GM13976 (cell line): Measurements from ENCODE around the gene CCM2.

Experiments used
- DNase-seq: peaks from one replicate; pipeline ENCODE4 v3.0.0; 2012; ENCODE audit warnings: low spot score
- in situ Hi-C: fragments of 300-500 bp; cut with MboI; formaldehyde crosslinking; loops from one replicate; pipeline ENCODE4 v1.12.0; 2022; ENCODE audit warnings: low sequenced_read_pairs, mixed read lengths, inconsistent platforms; ENCODE audit not compliant: unreplicated experiment
- TF ChIP-seq, protein P1 (sequence below): IDR thresholded peaks from 2 replicates; pipeline ENCODE4 v1.5.1; 2012; ENCODE audit warnings: borderline replicate concordance, mild to moderate bottlenecking; ENCODE audit not compliant: insufficient read depth; ENCODE audit errors: extremely low read depth, missing control alignments, control extremely low read depth

The CCM2 gene

DNA sequence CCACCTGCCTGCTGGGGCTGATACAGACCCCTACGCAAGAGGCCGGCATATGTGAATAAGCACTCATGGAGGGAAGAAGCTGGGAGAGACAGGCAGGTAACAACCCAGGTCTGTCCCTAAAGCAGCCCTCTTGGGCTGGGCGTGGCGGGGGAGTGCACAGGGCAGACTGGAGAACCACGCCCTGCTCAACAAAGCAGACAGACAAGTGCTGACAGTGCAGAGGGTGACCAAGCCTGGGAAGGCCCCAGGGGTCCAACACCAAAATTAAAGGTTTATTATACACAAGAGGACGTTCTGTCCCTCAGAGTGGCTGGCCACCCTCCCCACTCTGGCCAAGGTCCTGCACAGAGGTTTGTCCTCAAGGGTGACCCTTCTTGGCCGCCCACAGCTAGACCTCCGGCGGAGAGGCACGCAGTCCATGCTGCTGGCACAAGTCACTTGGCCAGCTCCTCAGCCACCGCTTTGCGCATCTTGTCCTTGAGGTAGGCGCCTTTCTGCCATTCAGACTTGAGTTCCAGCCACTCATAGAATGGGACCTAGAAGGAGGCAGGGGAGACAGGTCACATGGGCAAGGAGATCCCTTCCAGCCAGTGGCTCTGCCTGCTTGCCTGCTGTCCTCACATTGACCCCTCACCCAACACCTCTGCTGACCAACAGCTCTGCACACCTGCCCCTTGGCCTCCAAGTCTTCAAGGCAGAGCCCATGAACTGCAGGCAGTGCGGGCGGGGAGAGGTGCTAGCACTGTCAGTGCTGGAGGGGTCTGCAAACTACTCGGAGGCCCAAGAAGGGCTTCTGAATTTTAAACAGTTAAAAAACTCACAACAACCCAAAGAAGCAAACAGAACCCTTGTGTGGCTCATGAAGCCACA is 100.1 kb downstream of the CCM2 start:
- TF ChIP-seq, protein P1, sequence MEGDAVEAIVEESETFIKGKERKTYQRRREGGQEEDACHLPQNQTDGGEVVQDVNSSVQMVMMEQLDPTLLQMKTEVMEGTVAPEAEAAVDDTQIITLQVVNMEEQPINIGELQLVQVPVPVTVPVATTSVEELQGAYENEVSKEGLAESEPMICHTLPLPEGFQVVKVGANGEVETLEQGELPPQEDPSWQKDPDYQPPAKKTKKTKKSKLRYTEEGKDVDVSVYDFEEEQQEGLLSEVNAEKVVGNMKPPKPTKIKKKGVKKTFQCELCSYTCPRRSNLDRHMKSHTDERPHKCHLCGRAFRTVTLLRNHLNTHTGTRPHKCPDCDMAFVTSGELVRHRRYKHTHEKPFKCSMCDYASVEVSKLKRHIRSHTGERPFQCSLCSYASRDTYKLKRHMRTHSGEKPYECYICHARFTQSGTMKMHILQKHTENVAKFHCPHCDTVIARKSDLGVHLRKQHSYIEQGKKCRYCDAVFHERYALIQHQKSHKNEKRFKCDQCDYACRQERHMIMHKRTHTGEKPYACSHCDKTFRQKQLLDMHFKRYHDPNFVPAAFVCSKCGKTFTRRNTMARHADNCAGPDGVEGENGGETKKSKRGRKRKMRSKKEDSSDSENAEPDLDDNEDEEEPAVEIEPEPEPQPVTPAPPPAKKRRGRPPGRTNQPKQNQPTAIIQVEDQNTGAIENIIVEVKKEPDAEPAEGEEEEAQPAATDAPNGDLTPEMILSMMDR: no peak
- in situ Hi-C loops: no loop called here
- DNase-seq: no peak

DNA sequence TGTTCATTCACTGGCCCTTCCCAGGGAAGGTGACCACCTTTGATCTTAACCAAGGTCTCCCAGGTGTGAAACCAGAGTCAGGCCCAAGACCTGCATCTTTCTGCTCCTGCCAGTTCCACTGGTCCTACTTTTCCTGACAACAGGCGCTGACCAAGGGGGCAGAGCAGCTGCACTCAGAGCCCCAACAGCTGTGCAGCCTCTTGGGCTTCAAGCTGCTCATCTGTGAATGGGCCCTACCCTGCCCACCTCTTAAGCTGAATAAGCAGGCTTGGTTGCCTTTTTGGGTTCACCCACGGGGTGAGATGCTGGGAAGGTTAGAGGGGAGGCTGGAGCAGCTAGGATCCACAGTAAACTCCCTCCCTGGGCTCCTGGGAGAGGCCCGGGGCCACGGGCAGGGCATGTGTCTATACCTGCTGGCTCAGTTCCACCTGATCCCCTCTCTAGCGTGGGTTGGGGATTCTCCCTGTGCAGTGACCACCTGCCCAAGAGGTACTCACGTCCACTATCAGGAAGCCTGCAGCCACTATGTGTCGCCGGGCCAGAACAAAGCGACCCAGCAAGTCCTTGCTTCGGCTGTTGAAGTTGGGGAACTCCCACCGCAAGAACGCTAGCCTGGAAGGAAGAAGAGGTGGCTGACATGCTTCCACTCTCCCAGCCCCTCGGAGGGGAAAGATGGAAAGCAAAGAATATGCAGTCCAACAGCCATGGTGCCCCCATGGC is 100.9 kb downstream of the CCM2 start:
- TF ChIP-seq, protein P1: no peak
- in situ Hi-C loops: no loop called here
- no peak for DNase-seq

DNA sequence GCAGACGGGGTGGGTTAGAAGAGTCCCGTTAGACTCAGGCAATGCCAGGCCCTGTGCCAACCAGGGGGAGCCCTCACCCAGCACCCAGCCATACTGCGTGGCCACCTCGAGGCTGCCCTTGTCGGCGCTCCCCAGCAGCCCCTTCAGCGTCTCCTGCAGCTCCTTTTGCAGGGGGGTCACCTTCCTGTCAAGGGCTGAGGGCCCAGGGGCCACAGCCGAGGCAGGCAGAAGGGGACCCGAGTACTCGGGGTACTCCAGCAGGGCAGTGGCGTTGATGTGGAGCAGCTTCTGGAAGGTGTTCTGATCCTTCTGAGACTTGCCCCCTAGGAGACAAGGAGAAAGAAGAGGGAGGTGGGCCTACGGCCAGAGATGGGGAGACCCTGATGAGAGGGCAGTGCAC is 101.7 kb downstream of the CCM2 start:
- in situ Hi-C loops: no loop called here
- TF ChIP-seq, protein P1: no peak
- DNase-seq: no peak

DNA sequence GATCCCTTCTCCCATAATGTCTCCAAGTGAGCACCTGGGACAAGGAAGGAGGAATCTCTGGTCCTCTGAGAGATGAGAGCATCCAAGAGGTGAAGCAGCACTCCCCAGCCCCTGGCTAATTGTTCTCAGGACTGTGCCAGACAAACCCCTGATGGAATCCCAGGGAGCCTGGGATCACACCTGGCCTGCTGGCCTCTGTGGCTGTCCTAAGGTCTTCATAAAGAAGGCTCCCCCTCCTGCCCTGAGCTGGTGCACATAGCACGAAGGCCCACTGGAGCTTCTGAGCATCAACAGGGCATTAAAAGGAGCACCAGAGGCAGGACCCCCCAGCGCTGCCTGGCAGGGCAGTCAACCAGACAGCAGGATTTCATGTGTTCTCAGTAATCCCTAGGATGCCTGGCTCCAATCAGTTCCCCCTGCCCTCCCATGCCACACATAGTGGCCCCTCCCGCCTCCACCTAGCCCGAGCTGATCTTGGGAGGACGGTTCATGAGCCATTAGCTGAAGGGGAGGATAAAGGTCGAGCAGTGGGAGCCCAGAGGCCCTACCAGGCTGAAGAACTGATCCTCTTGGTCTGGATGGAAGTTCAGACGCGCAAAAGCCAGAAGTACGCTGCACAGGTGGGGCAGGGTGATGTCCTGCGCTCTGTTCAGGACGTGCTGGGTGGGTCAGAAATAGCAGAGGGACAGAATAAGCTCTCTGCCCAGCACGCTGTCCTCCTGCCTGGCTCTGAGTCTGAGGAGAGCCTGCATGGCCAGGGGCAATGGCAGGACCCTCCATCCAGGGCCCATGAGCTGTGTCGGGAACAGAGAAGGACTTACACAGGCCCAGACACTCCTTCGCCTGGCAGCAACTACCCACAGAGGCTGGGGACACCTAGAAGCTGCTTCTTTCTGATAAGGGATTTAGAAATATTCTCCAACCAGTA is 103.0 kb downstream of the CCM2 start:
- in situ Hi-C loops: no loop called here
- TF ChIP-seq, protein P1: no peak

DNA sequence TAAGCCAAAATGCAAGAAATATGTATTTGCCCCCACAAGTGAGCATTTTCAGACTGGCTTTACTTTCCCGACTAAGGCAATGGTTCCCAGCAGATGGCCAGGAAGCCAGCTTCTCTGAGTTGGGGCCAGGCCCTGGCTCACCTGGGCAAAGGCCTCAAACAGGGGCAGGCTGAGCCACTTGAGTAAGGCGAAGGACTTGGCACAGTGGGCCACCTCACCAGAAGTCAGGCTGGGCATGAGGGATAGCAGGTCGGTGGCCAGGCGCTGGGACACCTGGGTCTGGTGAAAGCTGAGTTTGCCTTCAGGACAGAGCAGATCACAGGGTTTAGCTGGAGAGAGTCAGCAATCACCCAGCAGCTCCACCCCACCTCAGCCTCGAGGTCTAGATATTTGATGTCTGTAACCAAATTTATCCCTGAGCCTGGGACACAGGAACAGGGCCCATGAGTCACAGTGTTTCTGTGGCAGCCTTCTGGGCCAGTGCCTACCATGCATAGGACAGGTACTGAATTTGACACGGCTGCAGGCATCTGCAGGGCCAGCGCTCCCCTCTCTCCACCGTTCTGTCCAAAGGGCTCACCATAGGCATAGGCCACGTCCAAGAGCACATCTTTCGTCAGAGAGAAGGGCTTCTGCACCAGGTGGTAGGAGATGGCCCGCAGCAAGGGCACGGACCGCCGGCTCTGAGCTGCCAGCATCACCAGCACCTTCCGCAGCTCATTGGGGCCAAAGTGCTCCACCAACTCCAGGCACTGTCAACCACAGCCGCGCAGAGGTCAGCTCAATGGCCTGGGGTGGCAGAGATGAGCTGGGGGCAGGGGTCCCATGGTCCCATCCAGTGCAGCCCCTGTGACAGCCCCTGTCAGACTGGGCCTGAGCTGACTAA is 104.2 kb downstream of the CCM2 start:
- in situ Hi-C loops: no loop called here
- no peak for DNase-seq
- TF ChIP-seq, protein P1: no peak

More for the DNA sequence above, 103.0 kb downstream of the CCM2 start:
- DNase-seq: no peak
